ENCODE data around the gene MAGI2.
"Not testable (repeated sequence)": the region's sequence is repeated elsewhere in the genome, so short reads cannot be mapped to it uniquely, and the experiment has no call there.

The MAGI2 gene

DNA sequence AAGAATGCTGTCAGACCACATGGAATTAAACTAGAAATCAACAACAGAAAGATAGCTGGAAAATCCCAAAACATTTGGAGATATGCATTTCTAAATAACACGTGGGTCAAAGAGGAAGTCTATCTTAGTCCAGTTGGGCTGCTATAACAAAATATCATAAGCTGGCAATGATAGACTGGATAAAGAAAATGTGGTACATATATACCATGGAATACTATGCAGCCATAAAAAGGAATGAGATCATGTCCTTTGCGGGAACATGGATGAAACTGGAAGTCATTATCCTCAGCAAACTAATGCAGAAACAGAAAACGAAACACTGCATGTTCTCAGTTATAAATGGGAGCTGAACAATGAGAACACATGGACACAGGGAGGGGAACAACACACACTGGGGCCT is 1454.3 kb downstream of the MAGI2 start:
- not testable (repeated sequence) for DNase-seq

DNA sequence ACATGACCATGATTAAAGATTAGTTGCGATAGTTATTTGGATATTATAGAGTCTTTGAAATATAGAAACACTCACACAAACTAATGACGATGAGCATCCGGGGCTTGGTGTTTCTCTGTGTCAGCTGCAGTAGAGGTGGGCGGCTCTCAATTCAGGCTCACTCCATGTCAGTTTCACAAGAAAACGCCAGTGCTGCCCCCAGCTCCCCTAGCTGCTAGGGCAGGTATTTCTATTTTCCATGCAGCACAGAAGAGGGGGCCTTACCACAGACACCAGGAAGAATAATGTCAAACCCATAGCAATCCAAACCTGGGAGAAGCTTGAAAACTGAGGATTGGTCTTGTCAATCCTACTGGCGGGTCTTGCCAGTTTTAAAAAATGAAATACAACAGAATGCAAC is 1457.8 kb downstream of the MAGI2 start:
- no peak for DNase-seq

DNA sequence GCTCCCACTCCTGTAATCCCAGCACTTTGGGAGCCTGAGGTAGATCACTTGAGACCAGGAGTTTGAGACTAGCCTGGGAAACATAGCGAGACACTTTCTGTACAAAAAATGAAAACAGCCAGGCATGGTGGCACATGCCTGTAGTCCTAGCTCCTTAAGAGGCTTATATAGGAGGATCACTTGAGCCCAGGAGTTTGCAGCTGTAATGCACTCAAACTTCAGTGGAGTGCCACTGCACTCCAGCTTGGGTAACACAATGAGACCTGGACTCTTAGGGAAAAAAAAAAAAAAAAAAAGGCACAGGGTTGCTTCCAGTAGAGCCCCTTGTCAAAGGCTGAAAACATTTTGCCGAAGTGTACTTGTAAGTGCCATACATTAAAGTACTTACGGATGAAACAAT is 1459.6 kb downstream of the MAGI2 start:
- DNase-seq = no peak

DNA sequence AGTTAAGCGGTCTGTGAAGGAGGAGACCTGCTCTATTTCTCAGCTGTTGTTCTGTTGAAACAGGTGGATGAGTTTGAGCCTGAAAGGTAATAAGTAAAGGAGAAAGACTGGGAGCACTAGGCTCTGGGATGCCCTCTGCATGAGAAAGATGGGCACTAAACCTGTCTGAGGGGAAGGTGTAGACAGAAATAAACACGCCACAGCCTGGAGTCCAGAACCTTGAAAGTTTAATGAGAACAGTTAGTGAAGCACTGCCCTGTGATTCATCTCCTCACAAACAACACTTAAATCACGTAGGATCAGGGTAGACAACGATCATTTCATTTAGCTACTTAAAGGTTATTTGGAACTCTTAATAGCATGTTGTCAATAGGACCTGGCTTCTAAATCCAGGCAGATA is 1461.8 kb downstream of the MAGI2 start:
- DNase-seq = no peak

DNA sequence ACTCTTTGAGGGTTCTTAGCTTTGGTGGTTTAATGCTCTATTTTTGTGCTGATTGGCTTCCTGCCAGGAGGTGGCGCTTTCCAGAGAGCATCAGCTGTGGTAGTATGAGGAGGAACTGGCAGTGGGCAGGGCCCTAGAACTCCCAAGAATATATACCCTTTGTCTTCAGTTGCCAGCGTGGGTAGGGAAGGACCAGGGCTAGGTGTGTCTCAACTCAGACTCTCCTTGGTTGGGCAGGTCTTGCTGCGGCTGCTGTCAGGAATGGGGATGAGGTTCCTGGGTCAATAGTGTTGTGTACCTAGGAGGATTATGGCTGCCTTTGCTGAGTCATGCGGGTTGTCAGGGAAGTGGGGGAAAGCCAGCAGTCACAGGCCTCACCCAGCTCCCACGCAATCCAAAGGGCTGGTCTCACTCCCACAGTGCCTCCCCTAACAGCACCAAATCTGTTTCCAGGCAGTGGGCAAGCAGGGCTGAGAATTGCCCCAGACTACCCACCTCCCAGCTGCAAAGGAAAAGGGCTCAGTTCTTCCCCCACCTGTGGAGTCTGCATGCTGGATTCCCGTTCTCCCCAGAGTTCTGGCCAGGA is 1463.4 kb downstream of the MAGI2 start:
- no peak for DNase-seq

DNA sequence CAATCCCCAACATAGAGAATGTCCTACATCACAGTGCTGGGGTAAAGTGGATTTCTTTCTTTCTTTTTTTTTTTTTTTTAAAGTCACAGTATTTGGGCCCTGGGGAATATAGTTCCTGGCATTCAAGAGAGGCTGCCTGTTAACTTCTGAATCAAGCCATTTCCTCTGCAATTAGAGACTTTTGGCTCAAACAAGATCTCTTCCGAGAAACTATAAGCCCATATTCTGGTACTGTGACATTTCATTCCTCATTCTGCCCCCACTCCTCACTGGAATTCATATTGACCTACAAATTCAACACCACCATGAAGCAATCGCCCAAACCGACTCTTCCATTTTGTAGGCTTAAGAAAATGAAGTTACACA is 1467.5 kb downstream of the MAGI2 start:
- DNase-seq = no peak

DNA sequence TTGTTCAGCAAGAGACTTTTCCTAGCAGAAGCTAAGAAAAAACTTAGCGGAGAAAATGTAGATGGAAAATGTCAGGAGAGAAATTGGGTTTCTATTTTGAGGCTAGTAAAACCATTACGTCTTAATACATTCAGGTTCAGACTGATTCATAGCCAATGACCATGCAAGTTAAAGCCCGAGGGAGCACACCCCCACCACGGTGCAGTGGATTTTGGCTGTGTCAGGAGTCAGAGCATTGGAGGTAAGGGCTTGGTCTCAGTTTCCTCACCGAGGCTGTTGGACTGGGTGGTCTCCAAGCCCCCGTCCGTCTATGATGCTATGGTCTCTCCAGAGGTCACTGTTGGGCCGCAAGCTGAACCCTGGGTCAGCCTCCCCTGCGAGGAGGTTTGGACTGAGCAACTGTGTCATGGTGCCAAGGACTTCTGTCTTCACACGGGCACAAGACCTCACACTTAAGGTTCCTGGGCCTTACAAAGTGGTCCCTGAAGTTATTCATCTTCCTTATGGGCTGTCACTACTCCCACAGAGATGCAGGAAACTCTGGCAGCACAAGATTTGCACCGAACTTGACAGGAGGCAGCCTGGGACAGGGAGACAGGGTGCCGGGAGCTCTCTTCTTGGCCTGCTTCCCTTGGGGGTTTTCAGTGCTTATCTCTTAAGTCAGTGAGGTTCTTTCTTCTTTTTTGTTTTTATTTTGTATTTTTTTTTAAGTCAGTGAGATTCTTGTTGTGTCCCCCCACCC is 1468.1 kb downstream of the MAGI2 start:
- no peak for DNase-seq

DNA sequence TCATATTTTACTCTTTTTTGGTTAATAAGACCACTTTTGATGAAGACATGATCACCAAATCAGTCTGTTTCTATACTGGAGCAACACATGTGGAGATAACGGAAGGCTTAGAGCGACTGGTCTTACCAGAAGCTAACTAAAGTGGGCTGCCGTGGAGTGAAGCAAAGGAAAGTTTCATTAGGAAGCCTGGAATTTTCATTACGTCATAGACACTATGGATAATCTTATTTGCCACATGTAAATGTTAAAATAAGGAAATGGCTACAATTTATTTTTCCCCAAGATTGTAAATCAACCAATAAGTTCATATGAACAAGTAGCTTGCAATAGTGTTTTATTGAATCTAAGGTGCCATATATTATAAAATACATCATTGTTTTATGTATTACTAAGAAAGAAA is 1469.5 kb downstream of the MAGI2 start:
- DNase-seq = no peak

DNA sequence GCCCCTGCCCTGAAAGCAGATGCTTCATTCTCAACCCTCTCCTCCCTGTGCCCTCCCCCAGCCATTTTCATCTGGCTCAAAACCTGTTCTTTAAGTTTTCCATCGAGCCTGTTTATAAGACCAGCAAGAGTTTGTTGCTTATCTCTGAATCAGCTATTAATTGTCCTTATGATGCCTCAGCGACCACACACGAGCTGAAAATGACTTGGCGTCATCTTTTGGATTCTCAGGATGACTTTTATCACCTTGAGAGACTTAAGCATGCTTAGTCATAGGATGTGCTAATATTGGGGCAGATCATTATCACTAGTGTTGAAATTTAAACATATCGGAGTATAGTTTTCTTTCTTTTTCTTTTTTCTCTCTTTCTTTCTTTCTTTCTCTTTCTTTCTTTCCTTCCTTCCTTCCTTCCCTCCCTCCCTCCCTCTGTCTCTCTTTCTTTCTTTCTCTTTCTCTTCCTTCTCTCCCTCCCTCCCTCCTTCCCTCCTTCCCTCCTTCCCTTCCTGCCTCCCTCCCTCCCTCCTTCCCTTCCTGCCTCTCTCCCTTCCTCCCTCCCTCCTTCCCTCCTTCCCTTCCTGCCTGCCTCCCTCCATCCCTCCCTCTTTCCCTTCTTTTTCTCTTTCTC is 1470.4 kb downstream of the MAGI2 start:
- DNase-seq = no peak

DNA sequence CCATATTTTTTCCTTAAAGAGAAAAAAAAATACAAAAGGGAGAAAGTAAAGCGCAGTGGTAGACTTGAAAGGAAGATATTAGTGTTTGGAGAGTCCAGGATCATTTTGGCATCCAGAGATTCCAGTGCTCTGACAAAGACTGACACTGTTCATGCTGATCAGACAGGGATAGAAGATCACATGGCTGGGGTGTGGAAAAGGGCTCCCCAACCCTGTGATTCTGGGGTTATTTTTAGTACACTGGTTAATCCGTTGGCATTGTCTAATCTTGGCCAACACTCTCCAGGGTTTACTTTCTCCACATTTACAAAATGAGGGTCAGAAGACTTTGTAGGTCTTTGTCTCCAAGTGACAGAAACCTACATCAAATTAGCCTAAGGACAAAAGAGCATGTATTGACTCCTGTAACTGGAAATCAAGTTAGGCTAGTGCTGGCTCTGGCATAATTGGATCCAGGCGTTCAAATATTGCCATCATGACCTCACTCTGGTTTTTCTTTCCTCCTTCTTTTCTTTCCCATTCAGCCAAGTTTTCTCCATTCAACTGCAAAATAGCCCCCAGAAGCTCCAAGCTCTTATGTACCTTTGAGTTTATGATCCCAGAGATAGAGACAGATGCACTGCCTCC is 1473.3 kb downstream of the MAGI2 start:
- DNase-seq = no peak

DNA sequence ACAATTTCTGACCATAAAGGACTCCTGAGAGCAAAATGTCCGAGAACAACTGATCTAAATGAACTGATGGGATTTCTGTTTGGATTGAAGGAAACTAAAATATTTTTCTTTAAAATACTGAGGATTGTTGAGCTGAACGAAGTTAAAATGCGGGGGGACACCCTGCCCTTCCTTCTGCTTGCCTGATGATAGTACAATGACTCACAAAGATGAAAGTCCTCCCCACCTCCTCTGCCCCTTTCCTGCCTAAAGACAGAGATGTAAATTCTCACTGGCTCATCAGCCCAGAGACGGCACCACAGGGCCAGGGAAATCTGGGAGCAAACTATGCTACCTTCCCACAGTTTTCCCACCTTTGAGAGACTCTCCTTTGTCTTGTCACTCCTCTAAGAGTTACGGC is 1474.2 kb downstream of the MAGI2 start:
- no peak for DNase-seq

DNA sequence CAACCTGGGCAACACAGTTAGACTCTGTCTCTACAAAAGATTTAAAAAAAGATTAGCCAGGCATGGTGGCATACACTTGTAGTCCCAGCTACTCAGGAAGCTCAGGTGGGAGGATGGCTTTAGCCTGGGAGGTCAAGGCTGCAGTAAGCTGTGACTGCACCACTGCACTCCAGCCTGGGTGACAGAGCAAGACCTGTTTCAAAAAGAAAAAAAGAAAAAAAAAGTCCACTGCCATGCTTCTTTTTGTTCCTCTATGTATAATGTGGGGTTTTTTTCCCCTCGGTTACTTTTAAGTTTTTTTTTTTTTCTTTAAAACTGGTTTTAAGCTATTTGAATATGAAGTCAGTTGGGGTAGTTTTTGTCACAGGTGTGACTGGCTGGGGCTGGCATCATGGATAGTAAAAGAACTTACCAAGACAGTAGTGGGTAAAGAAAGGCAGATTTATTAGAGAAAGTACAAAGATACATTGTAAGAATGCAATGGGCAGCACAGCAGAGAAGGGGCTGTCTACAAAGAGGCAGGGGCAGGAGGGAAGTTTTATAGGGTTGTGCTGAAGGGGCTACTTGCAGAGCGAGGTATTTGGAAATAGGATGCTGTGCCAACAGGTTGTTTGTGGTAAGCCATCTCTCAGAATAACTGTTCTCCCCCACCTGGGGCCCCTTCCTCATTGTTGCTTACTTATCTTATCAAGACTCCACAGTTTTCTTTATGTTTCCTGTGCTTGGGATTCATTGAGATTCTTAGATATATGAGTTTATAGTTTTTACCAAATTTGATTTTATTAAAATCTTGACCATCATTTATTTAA is 1477.6 kb downstream of the MAGI2 start:
- no peak for DNase-seq

DNA sequence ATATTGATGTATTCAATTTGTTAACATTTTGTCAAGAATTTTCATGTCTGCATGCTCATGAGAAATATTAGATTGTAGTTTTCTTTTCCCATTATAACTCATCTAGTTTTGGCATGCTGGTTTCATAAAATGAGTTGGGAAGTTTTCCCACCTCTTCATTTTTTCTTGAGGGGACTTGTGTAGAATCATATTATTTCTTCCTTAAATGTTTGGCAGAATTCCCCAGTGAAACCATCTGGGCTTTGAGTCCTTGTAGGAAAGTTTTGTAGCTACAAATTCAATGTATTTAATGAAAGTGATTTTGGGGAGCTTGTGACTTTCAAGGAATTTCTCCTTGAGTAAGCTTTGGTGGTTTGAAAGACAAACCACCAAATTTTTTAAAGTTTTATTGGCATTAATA is 1481.7 kb downstream of the MAGI2 start:
- no peak for DNase-seq

DNA sequence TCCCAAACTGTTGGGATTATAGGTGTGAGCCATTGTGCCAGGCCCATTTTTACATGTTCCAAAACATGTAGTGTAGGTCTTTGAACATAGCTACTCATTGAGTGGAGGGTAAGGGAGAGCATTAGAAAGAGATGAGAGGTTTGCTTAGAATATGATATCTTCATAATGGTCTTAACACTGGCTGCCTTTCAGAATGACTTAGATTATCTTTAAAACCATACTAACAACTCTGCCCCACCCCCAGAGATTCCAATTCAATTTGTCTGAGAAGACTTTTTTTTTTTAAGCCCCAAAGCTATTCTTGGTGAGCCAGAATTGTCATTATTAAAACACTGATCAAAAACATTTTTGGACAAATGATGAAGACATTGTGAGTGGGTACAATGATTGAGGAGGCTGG is 1486.0 kb downstream of the MAGI2 start:
- DNase-seq = no peak
